ENCODE results near the gene RNASE4. TPM values are rescaled to one million over a fixed set of nuclear protein-coding genes. Genes with fewer than 3 reads are reported as not detected.
A peak's percentile ranks its signal among the peaks of the same experiment; 100 is the strongest.

The RNASE4 gene
- total RNA-seq, 3 donors from 2014 or later (not counting 1 experiment from before 2014, with no cell fraction given) = 0.60 to 0.68 TPM; not detected in 1

GRCh38 chr14:20684662-20685456, 499 bp downstream of the RNASE4 start:
- no peak overlapping the region for H3K4me3 Mint-ChIP-seq

GRCh38 chr14:20686386-20687143, 2.2 kb downstream of the RNASE4 start:
- intact Hi-C loops (cut with micrococcal nuclease) = no loop called here
- ATAC-seq (no peak), DNase-seq (no peak)
- Histone ChIP-seq H3K4me1 (ENCODE audit: control insufficient read depth, insufficient read depth, low read length) (peaks cover 24% of the 10 kb centered on the region), H3K9me3 (ENCODE audit: control insufficient read depth, insufficient read depth, low read length) (no peaks in the 10 kb centered on the region), H3K36me3 (ENCODE audit: control insufficient read depth, insufficient read depth, low read length) (no peaks in the 10 kb centered on the region), H3K27ac (ENCODE audit: low read length) (no peak overlapping the region), H3K4me3 (ENCODE audit: low read length) (no peak overlapping the region), H3K27me3 (ENCODE audit: control insufficient read depth, insufficient read depth, low read length) (no peaks in the 10 kb centered on the region)
- Mint-ChIP-seq H3K27me3 (ENCODE audit: low read depth in 2 of 2) (no peaks in the 10 kb centered on the region), H3K9me3 (no peaks in the 10 kb centered on the region), H3K4me1 (peaks cover 6% of the 10 kb centered on the region in 2 donors), H3K27ac (no peak overlapping the region), H3K4me3 (no peak overlapping the region), H3K36me3 (no peaks in the 10 kb centered on the region)
- 76% methylated on average over 5 of the region's 7 CpGs for WGBS (ENCODE audit: insufficient coverage)
- no peak for TF ChIP-seq CTCF (IDR thresholded peaks at IDR 0.05)

More at GRCh38 chr14:20684662-20685456, 499 bp downstream of the RNASE4 start:
- H3K27me3 Mint-ChIP-seq (ENCODE audit: low read depth in 2 of 2) = no peaks in the 10 kb centered on the region
- H3K36me3 ChIP-seq (ENCODE audit: control insufficient read depth, insufficient read depth, low read length) = no peaks in the 10 kb centered on the region
- H3K36me3 Mint-ChIP-seq = no peaks in the 10 kb centered on the region
- no peaks in the 10 kb centered on the region for H3K9me3 Mint-ChIP-seq
- H3K9me3 ChIP-seq (ENCODE audit: control insufficient read depth, insufficient read depth, low read length) = no peaks in the 10 kb centered on the region
- peak overlapping the region; percentile 99 for H3K27ac ChIP-seq (ENCODE audit: low read length)
- DNase-seq (no peak), ATAC-seq (no peak)
- TF ChIP-seq CTCF (IDR thresholded peaks at IDR 0.05) = no peak
- peak overlapping the region; percentile 95 for H3K4me3 ChIP-seq (ENCODE audit: low read length)
- no peak overlapping the region for H3K27ac Mint-ChIP-seq
- no peaks in the 10 kb centered on the region for H3K27me3 ChIP-seq (ENCODE audit: control insufficient read depth, insufficient read depth, low read length)
- 47% methylated on average over 20 of the region's 22 CpGs for WGBS (ENCODE audit: insufficient coverage)
- H3K4me1 Mint-ChIP-seq = no peaks in the 10 kb centered on the region
- intact Hi-C loops (cut with micrococcal nuclease) = loop anchor here (5.0 kb wide), 2 partner anchors 273 to 378 kb away; partner anchors contain the start of genes TEP1 and TTC5
- peaks cover 40% of the 10 kb centered on the region for H3K4me1 ChIP-seq (ENCODE audit: control insufficient read depth, insufficient read depth, low read length)

- intact Hi-C loops (cut with micrococcal nuclease) = no loop called here
- Mint-ChIP-seq H3K4me1 (peaks cover 6% of the 10 kb centered on the region in 2 donors), H3K4me3 (no peak overlapping the region), H3K36me3 (no peaks in the 10 kb centered on the region), H3K9me3 (no peaks in the 10 kb centered on the region), H3K27me3 (ENCODE audit: low read depth in 2 of 2) (no peaks in the 10 kb centered on the region), H3K27ac (no peak overlapping the region)
- DNase-seq = no peak
- 96% methylated on average over 5 of the region's 5 CpGs for WGBS (ENCODE audit: insufficient coverage)
- ATAC-seq = no peak
- H3K36me3 ChIP-seq (ENCODE audit: control insufficient read depth, insufficient read depth, low read length) = no peaks in the 10 kb centered on the region
- no peaks in the 10 kb centered on the region for H3K27me3 ChIP-seq (ENCODE audit: control insufficient read depth, insufficient read depth, low read length)
- H3K4me3 ChIP-seq (ENCODE audit: low read length) = no peak overlapping the region
- no peak for TF ChIP-seq CTCF (IDR thresholded peaks at IDR 0.05)
- H3K27ac ChIP-seq (ENCODE audit: low read length) = no peak overlapping the region
- H3K4me1 ChIP-seq (ENCODE audit: control insufficient read depth, insufficient read depth, low read length) = peaks cover 15% of the 10 kb centered on the region
- no peaks in the 10 kb centered on the region for H3K9me3 ChIP-seq (ENCODE audit: control insufficient read depth, insufficient read depth, low read length)
Observed at GRCh38 chr14:20687362-20688166, 3.2 kb downstream of the RNASE4 start.
